Medulla oblongata (tissue), 1 donor: Measurements from ENCODE around the gene INSL4.
A peak's percentile ranks its signal among the peaks of the same experiment; 100 is the strongest.

Source experiments
- DNase-seq: peaks from one replicate; pipeline ENCODE4 v3.0.0-alpha.2; 2015; ENCODE audit errors: extremely low spot score

INSL4 gene

DNA sequence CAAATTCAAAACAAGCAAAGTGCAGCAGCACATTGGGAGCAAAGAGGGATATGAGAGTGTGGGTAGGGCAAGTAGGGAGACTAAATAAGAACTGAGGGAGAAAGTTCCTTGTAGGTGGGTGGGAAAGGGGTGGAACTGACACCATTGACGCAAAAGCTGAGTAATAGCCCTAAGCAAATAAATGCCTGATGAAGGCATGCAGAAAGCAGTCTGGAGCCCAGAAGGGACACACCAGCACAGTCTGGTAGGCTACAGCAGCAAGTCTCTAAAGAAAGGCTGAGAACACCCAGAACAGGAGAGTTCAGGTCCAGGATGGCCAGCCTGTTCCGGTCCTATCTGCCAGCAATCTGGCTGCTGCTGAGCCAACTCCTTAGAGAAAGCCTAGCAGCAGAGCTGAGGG lies at the start of gene INSL4:
INSL4 (plus strand) TSS at position 208 of the 400 bp plus-strand sequence; CDS start at position 313, 105 bp downstream.
- DNase-seq, result no peak

GRCh38 chr9:5184776-5185175 lies 46.4 kb upstream of the INSL4 start:
- DNase-seq, result no peak

DNA sequence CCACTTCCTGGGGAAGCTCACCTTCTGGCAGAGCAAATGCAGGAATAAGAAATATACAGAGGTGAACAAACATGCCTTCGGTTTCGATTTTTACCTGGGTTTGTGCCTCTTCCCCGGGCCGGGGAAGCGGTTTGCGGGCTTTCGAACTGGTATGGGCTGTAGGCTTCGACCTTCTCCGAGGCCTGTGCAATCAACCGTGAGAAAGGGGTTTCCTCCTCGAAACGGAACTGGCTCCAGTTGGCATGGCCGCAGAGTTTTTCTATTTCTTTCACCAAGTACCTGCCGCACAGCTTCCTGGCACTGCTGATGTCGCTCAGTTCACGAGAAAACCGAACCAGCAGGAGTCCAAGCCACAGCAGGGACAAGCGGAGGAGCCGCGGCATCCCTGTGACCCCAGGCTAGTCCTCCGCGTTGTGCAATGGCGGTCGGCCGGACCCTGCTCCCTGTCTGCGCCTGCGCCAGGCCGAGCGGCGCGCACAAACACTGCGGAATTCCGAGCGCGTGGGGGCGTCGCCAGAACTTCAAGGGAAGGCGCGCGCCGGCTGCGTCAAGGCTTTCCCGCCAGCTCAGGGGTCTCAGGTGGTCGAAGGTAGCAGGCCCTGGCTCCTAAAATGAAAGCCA lies 45.9 kb upstream of the INSL4 start, which contains the start of gene INSL6:
INSL6 (minus strand) TSS at position 420 of the 621 bp plus-strand sequence; CDS start at position 383, 37 bp downstream.
- DNase-seq, result no peak

DNA sequence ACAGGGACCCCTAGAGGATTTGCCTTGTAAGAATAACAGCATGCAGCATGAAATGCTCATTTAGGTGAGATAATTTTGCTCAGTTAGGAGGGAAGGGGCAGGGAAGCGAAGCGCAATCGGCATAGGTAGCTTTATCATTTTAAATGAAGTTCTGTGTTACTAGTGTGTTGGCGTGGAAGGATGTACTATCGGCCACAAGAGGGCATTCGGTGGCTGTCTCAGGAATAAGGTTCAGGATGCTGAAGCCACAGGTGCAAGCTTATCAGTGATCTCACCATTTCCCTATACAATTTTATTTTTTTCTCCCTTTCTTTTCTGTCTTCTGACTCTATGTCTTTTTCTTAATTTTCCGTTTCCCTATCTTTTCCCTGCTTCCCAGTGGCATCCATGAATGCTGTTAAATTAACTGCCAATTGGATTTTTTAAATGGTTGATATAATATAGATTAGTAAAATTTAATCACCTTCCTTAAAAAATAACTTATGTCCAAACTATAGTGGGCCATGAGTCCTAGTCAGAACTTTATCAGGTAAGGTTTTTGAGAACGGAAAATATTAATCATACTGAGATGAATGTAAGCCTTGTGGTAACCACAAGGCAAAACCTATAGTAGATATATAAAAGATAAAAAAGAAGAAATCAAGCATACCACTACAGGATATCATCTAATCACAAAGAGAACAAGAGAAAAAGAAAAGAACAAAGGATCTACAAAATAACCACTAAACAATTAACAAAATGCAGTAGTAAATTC lies 44.6 kb upstream of the INSL4 start:
- peak; percentile 61 for DNase-seq

GRCh38 chr9:5188060-5188984 lies 42.9 kb upstream of the INSL4 start:
- no peak for DNase-seq

DNA sequence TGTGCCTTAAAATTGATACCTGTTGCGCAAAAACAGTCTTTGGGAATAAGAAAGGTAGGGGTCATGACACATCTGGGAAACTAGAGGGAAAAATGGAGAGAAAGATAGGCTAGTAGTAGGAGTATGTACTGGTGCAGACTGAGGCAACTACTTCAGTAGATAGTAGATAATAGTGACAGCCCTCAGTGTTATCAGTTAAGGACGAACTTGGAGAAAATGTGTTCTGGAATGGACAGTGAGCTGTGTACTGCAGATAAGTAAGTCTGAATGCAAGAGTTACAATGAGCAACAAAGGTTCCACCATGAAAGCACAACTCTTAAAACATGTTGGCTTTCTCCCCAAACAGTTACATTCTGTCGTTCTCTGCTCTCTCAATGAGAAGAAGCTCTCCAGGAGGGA lies 39.2 kb upstream of the INSL4 start:
- DNase-seq, result no peak

- no peak for DNase-seq
These were observed 37.9 kb upstream of the INSL4 start for GRCh38 chr9:5193345-5193744.

DNA sequence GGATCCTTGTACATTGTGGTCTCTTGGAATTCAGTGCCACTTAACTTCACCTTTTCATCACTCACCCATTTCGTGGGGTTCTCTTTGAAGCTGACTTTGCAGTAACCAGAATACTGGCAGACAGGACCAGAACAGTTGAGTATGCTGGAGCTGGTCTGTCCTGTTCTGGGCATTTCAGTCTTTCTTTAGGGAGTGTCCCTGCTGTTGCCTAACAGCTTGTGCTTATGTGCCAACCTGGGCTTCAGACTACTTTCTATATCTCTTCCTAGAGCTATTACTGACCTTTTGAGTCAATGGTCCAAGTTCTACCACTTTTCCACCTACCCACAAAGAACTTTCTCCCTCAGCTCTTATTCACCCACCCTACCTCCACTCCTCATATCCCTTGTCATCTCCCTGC lies 35.8 kb upstream of the INSL4 start:
- no peak for DNase-seq

DNA sequence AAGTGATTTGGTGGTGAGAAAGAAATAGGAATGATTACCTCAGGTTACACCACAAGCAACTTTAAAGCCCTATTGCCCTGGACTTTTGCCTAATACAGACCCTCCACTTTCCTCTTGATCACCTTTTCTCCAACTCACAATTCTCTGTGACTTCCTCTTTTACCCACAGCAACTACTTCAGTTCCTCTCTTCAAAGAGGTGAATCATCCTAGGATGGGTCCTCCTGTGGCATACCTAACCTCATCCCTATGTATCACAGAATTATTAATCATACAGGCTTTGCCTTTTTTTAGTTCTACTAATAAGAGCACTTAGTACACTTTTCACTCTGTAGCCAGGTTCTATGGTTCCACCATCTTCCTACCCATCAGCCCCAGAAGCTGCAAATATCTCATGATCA lies 26.1 kb upstream of the INSL4 start:
- no peak for DNase-seq

- no peak for DNase-seq
These were observed 665 bp upstream of the INSL4 start for GRCh38 chr9:5230554-5230953.

DNA sequence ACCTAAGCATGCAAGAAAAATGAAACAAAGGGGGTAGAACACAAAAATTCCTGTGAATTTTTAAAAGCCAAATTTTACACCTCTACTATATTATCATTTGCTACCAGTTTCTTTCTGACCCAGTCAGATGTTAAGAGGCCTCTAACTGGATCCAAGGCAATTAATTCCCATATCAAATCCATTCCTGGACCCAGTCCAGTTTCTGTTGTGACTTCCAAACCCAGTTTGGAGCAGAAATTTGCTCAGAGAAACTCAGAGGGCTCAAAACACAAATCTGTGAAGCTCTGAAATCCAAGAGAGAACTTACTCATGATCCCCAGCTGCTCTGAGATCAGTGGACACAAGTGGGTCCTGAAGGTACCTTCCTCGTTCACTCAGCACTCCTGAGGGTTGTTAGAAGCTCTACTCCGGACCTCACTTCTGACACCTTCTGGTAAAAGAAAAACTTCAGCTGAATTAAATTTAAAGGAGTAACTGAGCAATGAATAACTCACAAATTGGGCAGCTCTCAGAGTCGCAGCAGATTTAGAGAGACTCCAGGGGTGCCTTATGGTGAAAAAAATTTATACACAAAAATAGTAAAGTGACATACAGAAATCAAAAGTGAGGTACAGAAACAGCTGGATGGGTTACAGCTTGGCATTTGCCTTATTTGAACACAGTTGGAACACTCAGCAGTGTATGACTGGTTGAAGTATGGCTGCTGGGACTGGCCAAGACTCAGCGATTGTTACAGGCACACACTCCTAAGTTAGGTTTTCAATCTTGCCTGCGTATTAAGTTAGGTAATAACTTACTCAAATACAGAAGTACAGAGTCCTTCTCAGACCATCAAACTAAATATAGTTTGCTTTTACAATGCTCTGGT lies 32.4 kb downstream of the INSL4 start:
- DNase-seq, result peak; percentile 3

- DNase-seq, result no peak
These were observed 33.0 kb downstream of the INSL4 start for GRCh38 chr9:5264219-5264595.

DNA sequence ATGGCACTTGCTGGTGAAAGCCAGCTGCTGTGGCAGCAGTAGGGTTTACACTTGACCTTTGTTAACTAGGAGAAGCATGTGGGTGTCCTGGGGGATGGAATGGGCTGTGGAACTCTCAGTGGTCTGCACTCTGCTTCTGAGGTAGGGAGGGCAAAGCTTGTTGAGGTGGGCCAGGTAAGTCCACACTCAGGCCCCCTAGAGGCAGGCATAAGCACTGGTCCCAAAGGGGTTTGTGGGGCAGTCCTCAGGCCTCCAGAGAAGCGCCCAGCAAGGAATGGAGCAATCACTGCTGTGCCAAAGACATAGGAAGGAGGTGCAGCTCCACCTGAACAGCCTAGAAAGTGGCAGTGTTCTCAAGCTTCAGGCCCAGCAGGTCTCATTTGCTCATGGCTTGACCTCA lies 34.7 kb downstream of the INSL4 start:
- no peak for DNase-seq

- no peak for DNase-seq
These were observed 38.1 kb downstream of the INSL4 start for GRCh38 chr9:5269249-5269715.

DNA sequence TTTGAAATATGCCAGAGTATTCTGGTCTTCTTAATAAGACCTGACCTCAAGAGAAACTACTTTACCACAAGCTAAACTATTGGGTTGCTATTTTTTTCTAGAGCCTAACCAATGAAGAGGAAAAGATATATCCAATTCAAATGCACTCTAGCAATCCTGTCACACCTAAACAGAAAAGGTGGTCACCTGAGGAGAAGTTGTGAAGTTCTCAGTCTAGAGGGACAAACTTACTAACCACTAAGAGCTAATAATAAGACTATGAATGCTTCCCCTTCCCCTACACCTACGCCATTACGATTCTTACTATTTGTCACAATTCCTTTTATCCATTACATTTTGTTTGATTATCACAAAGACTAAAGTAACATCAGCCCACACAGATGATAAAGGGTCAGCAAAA lies 43.6 kb downstream of the INSL4 start:
- no peak for DNase-seq

DNA sequence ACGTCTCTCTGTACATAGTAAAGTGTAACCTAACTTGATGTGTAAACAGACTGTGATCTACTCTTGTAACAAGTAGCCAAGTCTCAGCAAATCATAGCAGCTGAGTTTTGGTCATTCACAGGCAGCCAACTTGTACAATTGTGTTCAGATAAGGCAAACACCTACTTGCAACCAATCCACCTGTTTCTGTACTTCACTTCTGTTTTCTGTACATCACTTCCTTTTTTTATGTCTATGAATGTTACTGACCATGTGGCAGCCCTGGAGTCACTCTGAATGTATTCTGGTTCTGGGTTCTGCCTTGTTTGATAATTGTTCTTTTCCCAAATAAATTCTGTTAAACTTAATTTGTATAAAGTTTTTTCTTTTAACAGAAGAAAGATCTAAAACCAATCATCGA lies 47.3 kb downstream of the INSL4 start:
- no peak for DNase-seq
